NOMO-1 treated with DMSO at 0.1 percent for 48 hours (cell line): Measurements from ENCODE around the gene CAMTA2.

Experiments
- DNase-seq: peaks from one replicate; lab custom pipeline; 2025; ENCODE audit not compliant: unreplicated experiment; lab: John Stamatoyannopoulos, UW

Gene CAMTA2

GRCh38 chr17:4968486-4969046 lies 18.9 kb downstream of the CAMTA2 start:
- no peak for DNase-seq

DNA sequence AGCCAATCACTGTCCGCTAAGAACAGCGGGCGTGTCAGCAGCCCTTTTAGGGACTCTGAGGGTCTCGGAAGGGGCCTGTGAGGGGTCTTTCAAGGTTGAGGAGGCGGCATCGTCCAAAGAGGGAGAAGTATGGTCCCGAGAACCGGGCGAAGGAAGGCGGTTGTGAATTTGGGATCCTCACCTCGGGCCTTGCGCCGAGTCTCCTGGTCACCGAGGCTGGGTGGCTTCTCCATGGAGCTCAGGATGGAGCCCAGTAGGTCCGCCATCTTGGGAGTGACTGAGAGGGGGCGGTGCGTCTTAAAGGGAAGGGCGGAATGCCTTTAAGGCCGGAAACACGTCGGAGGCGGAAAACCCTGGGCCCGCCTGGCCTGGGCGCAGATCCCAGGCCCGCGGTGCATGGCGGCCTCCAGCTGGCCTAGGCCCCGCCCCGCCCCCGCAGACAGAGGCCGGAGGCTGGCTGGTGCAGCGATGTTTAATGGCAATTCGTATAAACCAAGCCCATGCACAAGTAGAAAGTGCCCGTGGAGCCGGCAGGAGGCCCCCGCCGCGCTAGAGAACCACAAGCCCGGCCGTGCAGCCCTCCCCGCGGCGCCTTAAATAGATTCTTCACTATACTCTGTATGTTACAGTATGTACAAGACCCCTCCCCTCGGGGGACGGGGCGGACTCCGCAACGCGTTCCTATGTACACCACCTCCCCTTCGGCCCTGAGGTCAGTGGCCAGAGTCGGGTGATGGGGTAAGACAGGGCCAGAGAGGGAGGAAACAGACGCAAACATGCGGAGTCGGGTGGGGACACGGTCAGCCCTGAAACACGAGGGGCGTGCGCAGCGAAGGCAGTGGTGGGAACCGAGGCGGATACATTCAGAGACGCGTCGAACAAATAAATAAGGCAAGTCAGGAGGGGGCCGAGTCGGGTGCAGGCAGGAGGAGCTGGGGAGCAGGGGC lies 19.7 kb downstream of the CAMTA2 start, which contains the start of gene SPAG7:
SPAG7 (minus strand) TSS at position 279 of the 947 bp plus-strand sequence; CDS start at position 266, 13 bp downstream.
- DNase-seq, result peak; percentile 97

GRCh38 chr17:4966844-4967538 lies 20.5 kb downstream of the CAMTA2 start:
- DNase-seq, result peak; percentile 100

DNA sequence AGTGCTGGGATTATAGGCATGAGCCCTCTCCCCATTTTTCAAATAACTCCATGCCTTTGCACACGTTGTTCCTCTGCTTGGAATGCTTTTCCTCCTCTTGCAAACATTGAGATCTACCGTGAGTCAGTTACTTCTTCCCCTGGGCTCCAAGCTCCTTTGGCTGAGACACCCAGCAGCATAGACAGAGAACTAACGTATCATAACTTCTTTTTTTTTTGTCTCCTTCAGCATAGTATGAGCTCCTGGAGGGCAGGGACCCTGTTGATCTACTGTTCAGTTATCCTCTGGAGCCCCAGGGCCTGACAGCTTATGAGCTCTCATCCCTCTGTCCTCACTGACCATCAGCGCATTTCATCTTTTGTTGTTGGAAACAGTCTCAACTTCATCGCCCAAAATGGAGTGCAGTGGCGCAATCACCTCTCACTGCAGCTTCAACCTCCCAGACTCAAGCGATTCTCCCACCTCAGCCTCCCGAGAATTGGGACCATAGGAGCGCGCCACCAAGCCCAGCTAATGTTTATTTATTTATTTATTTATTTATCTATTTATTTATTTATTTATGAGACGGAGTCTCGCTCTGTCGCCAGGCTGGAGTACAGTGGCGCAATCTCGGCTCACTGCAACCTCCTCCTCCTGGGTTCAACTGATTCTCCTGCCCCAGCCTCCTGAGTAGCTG lies 22.0 kb downstream of the CAMTA2 start:
- DNase-seq, result no peak

- DNase-seq, result no peak
Observed at GRCh38 chr17:4960279-4960922, 27.1 kb downstream of the CAMTA2 start.

DNA sequence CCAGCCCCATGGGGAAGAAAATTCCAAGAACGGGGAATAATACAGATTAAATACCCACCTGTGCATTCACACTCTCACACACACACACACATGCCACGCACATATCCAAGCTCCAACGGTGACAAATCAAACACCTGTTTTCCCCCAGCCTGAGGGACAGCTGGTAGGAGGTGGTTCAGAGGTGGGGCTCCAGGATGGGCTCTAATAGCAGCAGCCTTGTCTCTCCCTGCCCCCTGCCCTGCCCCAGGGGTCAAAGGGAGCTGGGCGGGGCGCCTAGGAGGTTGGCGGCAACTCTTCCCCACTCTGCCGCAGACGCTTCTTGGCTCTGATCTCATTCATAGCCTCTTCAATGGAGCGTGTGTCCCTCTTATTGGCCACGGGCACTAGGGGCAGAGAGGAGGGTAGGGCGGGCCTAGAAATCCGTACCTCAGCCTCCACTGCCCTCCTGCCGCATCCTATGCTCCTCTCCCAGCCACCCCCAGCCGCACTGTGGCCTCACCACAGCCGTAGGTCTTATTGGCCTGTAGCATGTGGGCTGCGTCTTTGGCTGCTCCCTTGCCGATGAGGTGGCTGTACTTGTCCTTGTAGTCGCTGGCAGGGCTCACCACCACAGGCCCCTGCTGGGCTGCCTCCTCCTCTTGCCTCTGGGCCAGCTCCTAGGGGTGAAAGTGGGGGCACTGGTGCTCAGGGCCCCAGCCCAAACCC lies 28.1 kb downstream of the CAMTA2 start:
- no peak for DNase-seq

DNA sequence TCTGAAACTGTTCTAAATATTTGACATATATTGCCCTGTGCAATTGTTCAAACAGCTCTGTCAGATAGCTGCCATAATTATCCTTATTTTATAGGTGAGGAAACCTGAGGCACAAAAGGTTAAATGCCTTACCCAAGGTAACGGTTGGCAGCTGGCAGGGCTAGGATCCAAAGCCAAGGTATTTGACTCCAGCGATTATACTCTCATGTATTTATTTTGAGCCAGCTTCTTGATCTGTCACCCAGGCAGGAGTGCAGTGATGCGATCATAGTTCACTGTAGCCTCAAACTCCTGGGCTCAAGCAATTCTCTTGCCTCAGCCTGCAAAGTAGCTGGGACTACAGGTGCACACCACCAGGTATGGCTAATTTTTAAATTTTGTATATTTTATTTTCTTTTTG lies 29.4 kb downstream of the CAMTA2 start:
- no peak for DNase-seq

DNA sequence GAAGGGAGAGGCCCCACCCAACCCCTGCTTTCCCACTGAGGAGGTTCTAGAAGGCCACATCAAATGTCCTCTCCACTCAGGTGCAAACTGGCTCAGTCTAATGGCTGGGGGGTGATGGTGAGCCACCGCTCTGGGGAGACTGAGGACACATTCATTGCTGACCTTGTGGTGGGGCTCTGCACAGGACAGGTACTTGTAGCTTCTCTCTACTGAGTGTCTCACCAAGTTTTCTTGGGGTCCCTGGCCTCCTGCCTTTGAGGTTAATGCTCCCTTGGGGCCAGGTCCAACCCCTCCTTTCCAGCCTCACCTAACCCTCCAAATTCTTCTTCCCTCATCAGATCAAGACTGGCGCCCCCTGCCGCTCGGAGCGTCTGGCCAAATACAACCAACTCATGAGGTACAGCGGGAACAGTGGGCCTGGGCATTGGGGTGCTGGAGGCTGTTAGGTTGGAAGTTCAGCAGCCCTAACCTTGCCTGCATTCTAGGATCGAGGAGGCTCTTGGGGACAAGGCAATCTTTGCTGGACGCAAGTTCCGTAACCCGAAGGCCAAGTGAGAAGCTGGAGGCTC lies 30.9 kb downstream of the CAMTA2 start:
- no peak for DNase-seq

GRCh38 chr17:4955091-4955490 lies 32.4 kb downstream of the CAMTA2 start:
- DNase-seq, result no peak

DNA sequence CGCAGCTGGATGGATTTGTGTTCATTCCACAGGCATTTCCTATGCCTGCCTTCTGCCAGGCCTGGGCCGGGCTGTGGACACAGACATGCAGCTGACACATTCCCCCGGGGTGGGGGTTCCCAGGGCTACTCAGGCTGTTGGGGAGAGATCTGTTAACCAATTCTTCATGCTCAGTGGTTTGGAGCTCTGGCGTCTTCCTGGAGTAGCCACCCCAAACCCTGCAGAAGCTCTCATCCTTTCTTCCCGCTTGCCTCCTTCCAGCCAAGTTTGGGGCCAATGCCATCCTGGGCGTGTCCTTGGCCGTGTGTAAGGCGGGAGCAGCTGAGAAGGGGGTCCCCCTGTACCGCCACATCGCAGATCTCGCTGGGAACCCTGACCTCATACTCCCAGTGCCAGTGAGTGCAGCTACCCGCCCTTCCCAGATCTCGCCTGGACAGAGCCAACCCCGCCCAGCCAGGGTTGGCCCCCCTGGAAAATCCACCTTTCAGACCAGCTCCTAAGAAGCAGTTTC lies 34.0 kb downstream of the CAMTA2 start:
- no peak for DNase-seq

DNA sequence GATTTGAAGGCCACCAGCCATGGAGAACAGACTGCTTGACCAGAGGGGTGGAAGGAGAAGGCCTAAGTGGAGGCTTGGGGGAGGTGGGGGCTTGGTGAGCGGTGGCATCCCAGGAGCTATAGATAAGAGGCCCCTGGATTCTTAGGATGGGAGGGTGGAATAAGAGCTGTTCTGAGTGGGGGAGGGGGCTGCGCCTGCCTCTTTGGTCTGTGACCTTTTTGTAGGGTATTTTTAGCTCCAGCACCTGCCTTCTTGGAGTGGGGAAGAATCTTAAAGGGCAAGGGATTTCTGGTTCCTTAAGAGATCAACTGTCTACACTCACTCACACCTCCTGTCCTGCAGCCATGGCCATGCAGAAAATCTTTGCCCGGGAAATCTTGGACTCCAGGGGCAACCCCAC lies 36.0 kb downstream of the CAMTA2 start:
- no peak for DNase-seq

GRCh38 chr17:4950746-4951204 lies 36.7 kb downstream of the CAMTA2 start, which contains the start of gene ENO3:
ENO3 (plus strand) TSS chr17:4951119; CDS start chr17:4951830, 711 bp downstream.
- DNase-seq, result no peak

DNA sequence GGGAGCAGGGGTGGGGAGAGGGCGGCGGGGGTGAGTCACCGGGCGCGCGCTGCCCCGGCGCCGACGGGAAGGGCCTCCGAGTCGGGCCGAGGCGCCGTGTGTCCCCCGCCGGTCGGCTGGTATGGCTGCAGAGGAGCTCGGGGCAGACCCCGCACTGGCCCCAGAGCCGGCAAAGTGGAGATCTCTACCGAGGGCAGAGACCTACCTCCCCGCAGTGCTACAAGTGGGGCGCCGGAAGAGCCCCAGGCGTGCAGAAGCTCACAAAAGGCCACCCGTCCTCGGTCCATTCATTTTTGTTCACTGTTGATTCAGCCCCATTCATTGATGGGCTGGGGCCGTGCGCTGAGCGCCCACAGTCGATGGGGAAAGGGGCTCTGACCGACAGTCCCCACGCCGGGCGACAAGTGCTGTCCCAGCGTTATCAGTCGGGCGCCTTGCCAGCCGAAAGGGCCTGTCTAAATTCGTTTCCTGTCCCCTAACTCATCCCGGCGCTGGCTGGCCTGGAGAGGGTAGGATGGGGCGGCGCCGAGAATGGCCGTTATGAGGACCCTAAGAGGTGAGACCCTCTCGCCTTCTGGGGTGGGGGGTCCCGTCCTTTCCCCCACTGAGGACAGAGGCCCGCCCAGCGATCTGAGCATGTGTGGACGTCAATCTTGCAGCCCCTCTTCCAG lies 37.3 kb downstream of the CAMTA2 start:
- DNase-seq, result no peak

DNA sequence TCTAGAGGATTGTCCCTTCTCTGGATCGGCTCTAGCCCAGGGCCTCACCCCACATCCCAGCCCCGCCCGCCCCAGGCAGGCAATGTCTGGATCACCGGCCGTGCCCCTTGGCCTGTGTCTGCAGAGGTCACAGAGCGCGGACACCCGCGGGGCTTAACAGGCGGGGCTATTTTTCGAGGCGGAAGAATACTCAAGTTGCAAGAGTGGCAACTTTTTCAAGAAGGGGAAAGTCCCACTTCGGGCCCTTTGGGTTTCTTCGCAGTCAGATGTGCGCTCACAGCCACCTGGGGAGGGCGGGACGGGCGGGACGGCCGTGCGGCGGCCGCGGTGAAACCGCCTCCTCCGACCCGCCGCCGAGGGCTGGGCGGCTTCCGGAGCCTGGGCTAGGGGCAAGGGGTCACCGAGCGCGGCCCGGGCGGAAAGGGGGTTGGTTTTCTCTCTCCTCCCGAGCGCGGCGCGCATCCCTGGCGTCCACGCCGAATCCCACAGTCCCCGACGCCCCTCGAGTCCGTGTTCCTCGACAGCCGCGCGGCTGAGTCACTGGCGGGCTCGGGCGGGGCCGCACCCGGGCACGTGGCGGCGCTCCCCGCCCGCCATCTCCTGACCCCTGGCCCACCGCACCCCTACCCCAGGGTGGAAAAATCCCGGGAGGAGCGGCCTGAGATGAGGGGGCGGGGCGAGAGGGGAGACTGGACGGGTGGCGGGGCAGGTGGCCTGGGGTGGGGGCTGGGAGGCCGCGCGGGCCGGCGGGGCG lies 38.0 kb downstream of the CAMTA2 start:
- peak; percentile 62 for DNase-seq

DNA sequence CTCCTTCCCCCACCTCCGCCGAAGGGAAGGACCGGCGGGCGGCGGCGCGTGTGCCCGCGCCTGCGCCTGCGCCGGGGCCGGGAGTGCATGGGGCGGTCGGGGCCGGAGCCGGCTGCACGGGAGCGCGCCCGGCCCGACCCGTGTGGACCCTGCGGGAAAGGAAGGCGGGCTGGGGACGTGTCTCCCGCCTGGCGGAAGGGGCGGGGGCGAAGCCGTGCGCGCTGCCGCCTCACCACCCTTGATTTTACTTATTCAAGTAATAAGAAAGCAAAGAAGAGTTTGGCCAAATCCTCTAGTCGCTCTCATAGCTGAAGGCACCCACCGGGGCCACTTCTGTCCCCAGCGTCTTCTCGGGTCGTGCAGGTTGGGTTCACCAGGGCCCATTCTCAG lies 38.5 kb downstream of the CAMTA2 start:
- DNase-seq, result peak; percentile 89

- peak; percentile 95 for DNase-seq
Observed at GRCh38 chr17:4948166-4948930, 39.1 kb downstream of the CAMTA2 start, which contains the start of gene PFN1. PFN1 (minus strand) TSS chr17:4948530; CDS start chr17:4948394, 136 bp downstream.
